Adipocyte (in vitro differentiated cells): ENCODE data around the gene MRPL49.

Source experiments
- DNase-seq: peaks from one replicate; pipeline ENCODE4 v3.0.0-alpha.2; 2015; ENCODE audit warnings: low read depth
- H3K27me3 ChIP-seq: replicated peaks from 2 replicates; pipeline ENCODE4 v1.7.0; 2013; ENCODE audit warnings: mild to moderate bottlenecking, low read length, moderate library complexity; ENCODE audit not compliant: control insufficient read depth, insufficient read depth
- H3K36me3 ChIP-seq: 2 replicates; pipeline ENCODE4 v1.7.0; 2013; ENCODE audit warnings: low read length, mild to moderate bottlenecking, moderate library complexity; ENCODE audit not compliant: control insufficient read depth, insufficient read depth, severe bottlenecking
- H3K4me1 ChIP-seq: 2 replicates; pipeline ENCODE4 v1.7.0; 2013; ENCODE audit warnings: mild to moderate bottlenecking, low read length, moderate library complexity; ENCODE audit not compliant: control insufficient read depth, insufficient read depth
- H3K4me3 ChIP-seq: 2 replicates; pipeline ENCODE4 v1.7.0; 2013; ENCODE audit warnings: mild to moderate bottlenecking, low read length, moderate library complexity
- H3K9ac ChIP-seq: 2 replicates; pipeline ENCODE4 v1.7.0; 2013; ENCODE audit warnings: mild to moderate bottlenecking, low read length, moderate library complexity
- H3K9me3 ChIP-seq: 2 replicates; pipeline ENCODE4 v1.7.0; 2013; ENCODE audit warnings: mild to moderate bottlenecking, low read length, moderate library complexity; ENCODE audit not compliant: control insufficient read depth

The MRPL49 gene

DNA sequence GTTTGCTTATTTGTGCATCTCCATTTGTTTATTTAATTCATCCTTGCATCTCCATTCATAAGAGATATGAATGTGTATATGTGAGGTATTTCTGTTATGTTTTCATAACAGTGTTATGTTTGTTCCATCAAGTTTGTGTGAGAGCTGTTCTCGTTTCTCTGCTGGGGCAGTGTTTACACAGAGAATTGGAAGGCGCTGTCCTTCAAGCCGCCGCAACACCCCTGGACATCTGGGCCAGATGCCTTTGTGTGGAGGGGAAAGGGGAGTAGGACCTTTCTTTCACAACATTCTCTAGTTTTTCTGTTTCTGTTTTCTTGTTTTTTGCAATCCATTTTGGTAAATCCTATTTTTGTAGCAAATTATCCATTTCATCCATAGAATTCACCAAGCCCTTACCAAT is 17.5 kb upstream of the MRPL49 start:
- Histone ChIP-seq H3K27me3 (no peaks in the 10 kb centered on the region), H3K9ac (peak overlapping the region; percentile 41), H3K4me3 (no peak overlapping the region), H3K4me1 (peaks cover 45% of the 10 kb centered on the region), H3K36me3 (peaks cover 15% of the 10 kb centered on the region), H3K9me3 (no peaks in the 10 kb centered on the region)
- no peak for DNase-seq

GRCh38 chr11:65107078-65107477 is 15.0 kb upstream of the MRPL49 start:
- DNase-seq: no peak
- H3K4me1 ChIP-seq: peaks cover 42% of the 10 kb centered on the region

GRCh38 chr11:65107751-65108468 is 14.2 kb upstream of the MRPL49 start:
- no peak for DNase-seq
- H3K9ac ChIP-seq: no peak overlapping the region
- H3K4me3 ChIP-seq: no peak overlapping the region
- H3K9me3 ChIP-seq: no peaks in the 10 kb centered on the region
- no peaks in the 10 kb centered on the region for H3K27me3 ChIP-seq
- peaks cover 38% of the 10 kb centered on the region for H3K4me1 ChIP-seq
- peaks cover 16% of the 10 kb centered on the region for H3K36me3 ChIP-seq

More at GRCh38 chr11:65107078-65107477, 15.0 kb upstream of the MRPL49 start:
- Histone ChIP-seq H3K4me3 (no peak overlapping the region), H3K36me3 (peaks cover 16% of the 10 kb centered on the region), H3K27me3 (no peaks in the 10 kb centered on the region), H3K9ac (no peak overlapping the region), H3K9me3 (no peaks in the 10 kb centered on the region)

DNA sequence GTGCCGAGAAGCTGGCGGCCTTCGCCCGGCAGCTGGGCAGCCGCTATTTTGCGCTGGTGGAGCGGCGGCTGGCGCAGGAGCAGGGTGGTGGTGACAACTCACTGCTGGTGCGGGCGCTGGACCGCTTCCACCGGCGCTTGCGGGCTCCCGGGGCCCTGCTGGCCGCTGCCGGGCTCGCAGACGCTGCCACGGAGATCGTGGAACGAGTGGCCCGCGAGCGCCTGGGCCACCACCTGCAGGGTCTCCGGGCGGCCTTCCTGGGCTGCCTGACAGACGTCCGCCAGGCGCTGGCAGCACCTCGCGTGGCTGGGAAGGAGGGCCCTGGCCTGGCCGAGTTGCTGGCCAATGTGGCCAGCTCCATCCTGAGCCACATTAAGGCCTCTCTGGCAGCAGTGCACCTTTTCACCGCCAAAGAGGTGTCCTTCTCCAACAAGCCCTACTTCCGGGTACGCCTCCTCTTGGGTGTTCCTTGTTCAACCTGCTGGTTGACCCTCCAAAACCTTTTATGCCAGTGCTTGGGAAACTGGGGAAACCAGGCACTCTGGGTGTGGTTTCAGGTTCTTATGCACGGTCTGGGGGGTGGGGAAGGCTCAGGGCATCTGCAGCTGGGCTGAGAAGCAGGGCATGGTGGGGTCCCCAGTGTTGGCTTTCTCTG is 13.5 kb upstream of the MRPL49 start:
- peaks cover 16% of the 10 kb centered on the region for H3K36me3 ChIP-seq
- H3K27me3 ChIP-seq: no peaks in the 10 kb centered on the region
- peaks cover 38% of the 10 kb centered on the region for H3K4me1 ChIP-seq
- DNase-seq: no peak
- H3K9me3 ChIP-seq: no peaks in the 10 kb centered on the region
- no peak overlapping the region for H3K4me3 ChIP-seq
- no peak overlapping the region for H3K9ac ChIP-seq

DNA sequence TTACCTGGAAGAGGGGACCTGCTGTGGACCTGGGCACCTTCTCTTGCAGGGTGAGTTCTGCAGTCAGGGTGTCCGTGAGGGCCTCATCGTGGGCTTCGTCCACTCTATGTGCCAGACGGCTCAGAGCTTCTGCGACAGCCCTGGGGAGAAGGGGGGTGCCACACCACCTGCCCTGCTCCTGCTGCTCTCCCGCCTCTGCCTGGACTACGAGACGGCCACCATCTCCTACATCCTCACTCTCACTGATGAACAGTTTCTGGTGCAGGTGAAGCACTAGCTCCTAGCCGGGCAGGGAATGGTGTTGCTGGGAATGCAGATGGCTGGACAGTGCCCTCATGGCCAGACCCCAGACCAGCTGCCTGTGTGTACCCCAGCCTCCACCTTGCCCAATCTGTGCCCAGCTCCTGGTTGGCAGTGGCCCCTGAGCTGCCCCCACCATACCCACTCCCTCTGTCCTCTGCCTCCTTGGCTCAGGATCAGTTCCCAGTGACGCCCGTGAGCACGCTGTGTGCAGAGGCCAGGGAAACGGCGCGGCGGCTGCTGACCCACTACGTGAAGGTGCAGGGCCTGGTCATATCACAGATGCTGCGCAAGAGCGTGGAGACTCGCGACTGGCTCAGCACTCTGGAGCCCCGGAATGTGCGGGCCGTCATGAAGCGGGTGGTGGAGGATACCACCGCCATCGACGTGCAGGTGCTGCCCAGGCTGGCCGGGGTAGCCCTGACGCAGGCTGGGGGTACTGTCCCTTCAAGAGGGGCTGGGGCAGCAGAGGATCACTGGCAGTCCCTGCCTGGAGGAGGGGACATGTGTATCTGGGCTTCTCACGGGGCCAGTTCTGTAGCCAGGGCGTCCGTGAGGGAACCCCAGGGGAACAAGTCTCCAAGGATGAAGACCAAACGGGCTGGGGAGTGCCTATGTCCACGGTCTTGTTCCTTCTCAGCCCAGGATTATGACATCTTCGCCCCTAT is 12.6 kb upstream of the MRPL49 start:
- no peak overlapping the region for H3K9ac ChIP-seq
- DNase-seq: no peak
- H3K4me1 ChIP-seq: peaks cover 29% of the 10 kb centered on the region
- H3K27me3 ChIP-seq: no peaks in the 10 kb centered on the region
- H3K4me3 ChIP-seq: no peak overlapping the region
- H3K9me3 ChIP-seq: no peaks in the 10 kb centered on the region
- H3K36me3 ChIP-seq: peaks cover 16% of the 10 kb centered on the region

DNA sequence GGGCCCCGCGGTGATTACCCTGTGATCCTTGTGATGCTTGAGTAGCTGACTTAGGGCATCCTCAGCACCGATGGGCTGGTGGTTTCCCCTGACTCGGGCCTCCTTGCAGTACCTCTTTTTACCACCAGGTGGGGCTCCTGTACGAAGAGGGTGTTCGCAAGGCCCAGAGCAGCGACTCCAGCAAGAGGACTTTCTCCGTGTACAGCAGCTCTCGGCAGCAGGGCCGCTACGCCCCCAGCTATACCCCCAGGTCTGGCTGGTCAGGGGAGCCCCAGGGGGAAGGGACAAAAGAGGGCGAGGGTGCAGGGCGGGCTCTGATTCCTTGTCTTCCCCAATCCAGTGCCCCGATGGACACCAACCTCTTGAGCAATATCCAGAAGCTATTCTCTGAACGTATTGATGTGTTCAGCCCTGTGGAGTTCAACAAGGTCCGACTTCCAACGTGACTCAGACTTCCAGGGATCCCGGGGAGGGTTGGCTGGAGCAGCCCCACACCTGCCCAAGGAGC is 11.7 kb upstream of the MRPL49 start:
- peak; percentile 93 for DNase-seq
- H3K9ac ChIP-seq: peak overlapping the region; percentile 57
- no peaks in the 10 kb centered on the region for H3K27me3 ChIP-seq
- peaks cover 24% of the 10 kb centered on the region for H3K4me1 ChIP-seq
- peak overlapping the region; percentile 13 for H3K4me3 ChIP-seq
- H3K36me3 ChIP-seq: peaks cover 16% of the 10 kb centered on the region
- no peaks in the 10 kb centered on the region for H3K9me3 ChIP-seq

- H3K36me3 ChIP-seq: peaks cover 22% of the 10 kb centered on the region
- H3K9me3 ChIP-seq: no peaks in the 10 kb centered on the region
- H3K4me3 ChIP-seq: no peak overlapping the region
- no peak for DNase-seq
- H3K27me3 ChIP-seq: no peaks in the 10 kb centered on the region
- peaks cover 31% of the 10 kb centered on the region for H3K4me1 ChIP-seq
- H3K9ac ChIP-seq: peak overlapping the region; percentile 57
Measured at GRCh38 chr11:65111159-65111743, 10.9 kb upstream of the MRPL49 start.

- Histone ChIP-seq H3K4me3 (peak within 1 kb of the TSS; percentile 82), H3K9ac (peak within 1 kb of the TSS; percentile 86), H3K4me1 (peaks cover 36% of the 10 kb centered on the region), H3K9me3 (no peaks in the 10 kb centered on the region), H3K36me3 (peaks cover 22% of the 10 kb centered on the region), H3K27me3 (no peaks in the 10 kb centered on the region)
- DNase-seq: peak; percentile 91
Measured at GRCh38 chr11:65111744-65112545, 10.2 kb upstream of the MRPL49 start, which contains the start of gene TM7SF2. Gene TM7SF2 (plus strand): TSS chr11:65111872. CDS start chr11:65112016, 144 bp downstream.

GRCh38 chr11:65112546-65113360 is 9.4 kb upstream of the MRPL49 start:
- Histone ChIP-seq H3K9ac (peak overlapping the region; percentile 86), H3K36me3 (peaks cover 18% of the 10 kb centered on the region), H3K9me3 (no peaks in the 10 kb centered on the region), H3K4me1 (peaks cover 36% of the 10 kb centered on the region), H3K27me3 (no peaks in the 10 kb centered on the region), H3K4me3 (peak overlapping the region; percentile 82)
- DNase-seq: peak; percentile 72
